Fibroblast of villous mesenchyme (primary cell): ENCODE measurements around the gene USP1. TPM values are rescaled to one million over a fixed set of nuclear protein-coding genes. Genes with fewer than 3 reads are reported as not detected.

ENCODE experiments used
- DNase-seq: peaks from one replicate; pipeline ENCODE4 v3.0.0-alpha.2; 2010; ENCODE audit warnings: low read depth
- H3K4me3 ChIP-seq: 2 replicates; pipeline ENCODE4 v1.5.1; 2011; ENCODE audit warnings: low read depth, mild to moderate bottlenecking, low read length
- total RNA-seq: library from RNA; depleted of rRNA; stranded (reverse); fragments of >200 nt; gene quantifications from 2 replicates; pipeline ENCODE4 v1.2.3, GENCODE V29; 2012
- TF ChIP-seq, protein P1 (sequence below): IDR thresholded peaks from 2 replicates; pipeline ENCODE4 v1.5.1; 2012; ENCODE audit warnings: low read depth, mild to moderate bottlenecking, low read length; ENCODE audit not compliant: insufficient read depth

Gene USP1
- total RNA-seq, 1 donor: 28.5 TPM

DNA sequence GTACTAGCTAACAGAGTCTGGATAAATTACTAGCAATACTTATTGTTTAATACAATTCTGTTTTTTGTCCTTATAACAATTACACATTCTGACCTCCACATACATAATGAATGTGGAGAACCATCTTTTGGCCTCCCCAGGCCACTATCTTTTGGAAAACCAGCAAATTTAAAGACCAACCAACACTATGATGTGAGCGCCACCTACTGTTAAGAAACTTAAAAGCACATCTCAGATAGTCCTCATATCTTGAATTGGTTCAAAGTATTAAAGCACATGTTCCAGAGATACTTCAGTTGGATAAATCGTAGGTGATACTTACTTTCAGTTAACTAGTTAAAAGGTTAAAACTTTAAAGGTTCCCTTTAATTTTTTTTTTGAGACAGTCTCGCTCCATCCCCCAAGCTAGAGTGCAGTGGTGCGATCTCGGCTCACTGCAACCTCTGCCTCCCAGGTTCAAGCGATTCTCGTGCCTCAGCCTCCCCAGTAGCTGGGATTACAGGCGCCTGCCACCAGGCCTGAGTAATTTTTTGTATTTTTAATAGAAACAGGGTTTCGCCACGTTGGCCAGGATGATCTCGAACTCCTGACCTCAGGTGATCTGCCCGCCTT lies 29.3 kb upstream of the USP1 start:
- no peak overlapping the region for H3K4me3 ChIP-seq
- TF ChIP-seq, protein P1, sequence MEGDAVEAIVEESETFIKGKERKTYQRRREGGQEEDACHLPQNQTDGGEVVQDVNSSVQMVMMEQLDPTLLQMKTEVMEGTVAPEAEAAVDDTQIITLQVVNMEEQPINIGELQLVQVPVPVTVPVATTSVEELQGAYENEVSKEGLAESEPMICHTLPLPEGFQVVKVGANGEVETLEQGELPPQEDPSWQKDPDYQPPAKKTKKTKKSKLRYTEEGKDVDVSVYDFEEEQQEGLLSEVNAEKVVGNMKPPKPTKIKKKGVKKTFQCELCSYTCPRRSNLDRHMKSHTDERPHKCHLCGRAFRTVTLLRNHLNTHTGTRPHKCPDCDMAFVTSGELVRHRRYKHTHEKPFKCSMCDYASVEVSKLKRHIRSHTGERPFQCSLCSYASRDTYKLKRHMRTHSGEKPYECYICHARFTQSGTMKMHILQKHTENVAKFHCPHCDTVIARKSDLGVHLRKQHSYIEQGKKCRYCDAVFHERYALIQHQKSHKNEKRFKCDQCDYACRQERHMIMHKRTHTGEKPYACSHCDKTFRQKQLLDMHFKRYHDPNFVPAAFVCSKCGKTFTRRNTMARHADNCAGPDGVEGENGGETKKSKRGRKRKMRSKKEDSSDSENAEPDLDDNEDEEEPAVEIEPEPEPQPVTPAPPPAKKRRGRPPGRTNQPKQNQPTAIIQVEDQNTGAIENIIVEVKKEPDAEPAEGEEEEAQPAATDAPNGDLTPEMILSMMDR: peak; percentile 74
- DNase-seq: peak; percentile 56

DNA sequence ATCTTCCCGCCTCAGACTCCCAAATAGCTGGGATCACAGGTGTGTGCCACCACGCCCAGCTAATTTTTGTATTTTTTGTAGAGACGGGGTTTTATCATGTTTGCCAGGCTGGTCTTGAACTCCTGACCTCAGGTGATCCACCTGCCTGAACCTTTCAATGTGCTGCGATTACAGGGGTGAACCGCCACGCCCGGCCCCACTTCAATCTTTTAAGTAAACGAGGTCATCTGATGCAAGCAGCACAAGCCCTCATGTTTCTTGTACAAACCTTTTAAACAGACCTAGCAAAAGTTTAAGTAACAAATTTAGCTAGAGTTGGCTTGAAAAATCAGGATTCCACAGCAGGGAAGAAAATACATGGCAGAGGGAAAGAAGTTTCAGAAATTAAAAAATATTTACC lies 21.2 kb upstream of the USP1 start:
- no peak overlapping the region for H3K4me3 ChIP-seq
- DNase-seq: no peak
- TF ChIP-seq, protein P1: no peak

DNA sequence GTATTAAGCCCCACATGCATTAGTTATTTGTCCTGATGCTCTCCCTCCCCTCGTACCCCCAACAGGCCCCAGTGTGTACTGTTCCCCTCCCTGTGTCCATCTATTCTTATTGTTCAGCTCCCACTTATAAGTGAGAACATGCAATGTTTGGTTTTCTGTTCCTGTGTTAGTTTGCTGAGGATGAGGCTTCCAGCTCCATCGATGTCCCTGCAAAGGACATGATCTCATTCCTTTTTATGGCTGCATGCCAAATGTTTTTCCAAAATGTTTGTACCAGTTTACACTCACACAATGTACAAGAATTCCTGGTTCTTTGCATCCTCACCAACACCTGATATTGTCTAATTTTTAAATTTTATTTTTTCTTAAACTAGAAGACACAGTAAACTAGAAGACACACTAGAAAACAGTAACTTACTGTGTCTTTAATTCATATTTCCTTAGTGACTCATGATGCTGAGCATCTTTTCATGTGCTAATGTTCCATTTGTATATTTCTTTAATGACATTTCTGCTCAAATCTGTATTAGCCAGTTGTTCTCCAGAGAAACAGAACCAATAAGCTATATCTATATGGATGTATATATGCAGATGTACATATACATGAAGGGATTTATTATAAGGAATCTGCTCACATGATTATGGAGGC lies 19.4 kb upstream of the USP1 start:
- H3K4me3 ChIP-seq: no peak overlapping the region
- DNase-seq: no peak
- TF ChIP-seq, protein P1: no peak

DNA sequence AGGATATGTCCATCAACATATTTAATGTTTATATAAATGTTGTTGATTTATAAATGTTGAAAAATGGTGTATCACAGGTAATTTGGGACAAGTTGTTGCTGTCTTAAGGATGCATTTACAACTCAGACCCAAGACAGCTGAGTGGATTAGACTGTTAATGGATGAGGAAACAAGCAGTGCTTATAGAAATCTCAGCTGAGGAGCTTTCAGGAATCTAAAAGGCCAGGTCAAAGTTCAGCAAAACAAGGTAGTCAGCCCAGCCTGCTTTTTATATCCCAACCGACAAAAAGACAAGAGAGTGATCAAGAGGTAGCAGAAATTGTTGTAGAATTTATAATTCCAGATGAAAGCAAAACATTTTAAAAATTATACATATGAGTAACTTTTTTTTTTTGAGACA lies 16.6 kb upstream of the USP1 start:
- TF ChIP-seq, protein P1: no peak

DNA sequence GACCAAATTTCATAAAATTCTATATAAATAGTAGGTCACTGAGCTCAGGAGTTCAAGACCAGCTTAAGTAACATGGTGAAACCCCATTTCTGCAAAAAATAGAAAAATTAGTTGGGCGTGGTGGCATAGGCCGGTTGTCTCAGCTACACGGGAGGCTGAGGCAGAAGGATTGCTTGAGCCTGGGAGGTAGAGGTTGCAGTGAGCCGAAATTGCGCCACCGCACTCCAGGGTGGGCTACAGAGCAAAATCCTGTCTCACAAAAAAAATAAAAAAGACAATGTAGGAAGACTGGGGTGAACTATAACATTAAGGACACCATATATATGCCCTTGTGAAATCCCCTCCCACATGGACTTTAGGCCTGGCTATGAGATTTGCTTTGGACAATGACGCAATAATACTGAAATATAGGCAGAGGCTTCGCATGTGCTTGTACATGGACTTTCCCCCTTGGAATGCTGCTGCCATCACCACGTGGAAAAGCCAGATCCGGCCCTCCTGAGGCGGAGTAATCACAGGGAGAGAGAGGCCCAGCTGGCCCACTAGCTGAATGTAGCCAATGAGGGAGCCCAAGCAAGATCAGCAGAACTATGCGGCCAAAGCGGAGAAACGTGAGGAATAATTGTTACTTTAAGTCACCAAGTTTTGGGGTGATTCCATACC lies 13.1 kb upstream of the USP1 start:
- no peak overlapping the region for H3K4me3 ChIP-seq
- TF ChIP-seq, protein P1: no peak
- DNase-seq: peak; percentile 11

More for the DNA sequence above, 16.6 kb upstream of the USP1 start:
- no peak overlapping the region for H3K4me3 ChIP-seq
- DNase-seq: no peak

DNA sequence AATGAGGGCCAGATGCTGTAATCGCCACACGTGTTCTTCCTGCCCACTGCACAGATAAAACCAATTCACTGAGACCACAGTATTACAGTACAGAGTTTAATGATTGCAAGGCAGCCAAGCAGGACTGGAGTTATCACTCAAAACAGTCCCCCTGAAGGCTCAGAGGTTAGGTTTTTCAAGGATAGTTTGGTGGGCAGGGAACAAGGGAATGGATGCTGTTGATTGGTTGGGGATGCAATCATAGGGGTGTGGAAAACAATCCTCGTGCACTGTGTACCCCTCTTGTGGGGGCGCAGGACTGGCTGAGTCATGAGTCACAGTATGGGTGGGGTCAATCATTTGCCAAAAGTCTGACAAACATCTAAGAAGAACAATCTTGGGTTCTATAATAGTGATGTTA lies 12.4 kb upstream of the USP1 start:
- H3K4me3 ChIP-seq: no peak overlapping the region
- DNase-seq: no peak
- TF ChIP-seq, protein P1: no peak
